Liver (tissue), 3 donors: ENCODE results near the gene CNEP1R1.

Experiments
- CTCF ChIP-seq: fragments of 150-350 bp; IDR thresholded peaks from 2 replicates; pipeline ENCODE4 v1.5.1; 2017; ENCODE audit warnings: improper control_type of control experiment, low read depth, low read length; ENCODE audit not compliant: missing input control
- EGR1 ChIP-seq, 2 donors: IDR thresholded peaks; 2 replicates each; pipeline ENCODE4 v1.6.1; 2016 to 2018; ENCODE audit warnings: antibody characterized with exemption in 2 of 2, low read depth in 2 of 2
- SP1 ChIP-seq: IDR thresholded peaks from 2 replicates; pipeline ENCODE4 v1.6.1; 2018; ENCODE audit warnings: antibody characterized with exemption, mild to moderate bottlenecking
- donor health status: healthy.
- donor health status: healthy.

DNA sequence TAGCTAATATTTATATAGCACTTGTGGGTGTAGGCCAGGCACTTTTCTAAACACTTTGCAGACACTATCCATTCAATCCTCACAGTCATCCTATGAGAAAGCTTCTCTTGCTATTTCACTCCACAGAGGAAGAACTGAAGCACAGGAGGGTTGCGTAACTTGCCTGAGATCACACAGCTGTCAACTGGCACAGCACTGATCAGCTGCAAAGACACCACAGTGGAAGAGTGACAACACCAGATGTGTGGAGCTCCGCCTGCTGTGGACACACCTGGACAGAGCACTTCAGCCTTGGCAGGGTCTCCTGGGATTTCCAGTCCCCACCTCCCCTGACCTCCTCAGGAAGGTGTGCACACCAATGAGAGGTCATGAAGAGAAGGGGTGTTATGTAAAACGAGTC, 13.3 kb upstream of the CNEP1R1 start:
- no peak for TF ChIP-seq CTCF
- TF ChIP-seq SP1: no peak
- no peak for TF ChIP-seq EGR1 (IDR thresholded peaks at IDR 0.05; ENCODE audit: low read depth in 2 of 2)
